HFFc6 (cell line): ENCODE data around the gene MAP1A. TPM values are rescaled to one million over a fixed set of nuclear protein-coding genes. Genes with fewer than 3 reads are reported as not detected.

ENCODE experiments used
- DNase-seq: peaks from one replicate; pipeline ENCODE4 v3.0.0-alpha.2; 2018
- H3K27ac Mint-ChIP-seq: 2 replicates; pipeline ENCODE4 v1.8.0; 2020; ENCODE audit warnings: mild to moderate bottlenecking, mixed read lengths
- H3K27me3 Mint-ChIP-seq: 2 replicates; pipeline ENCODE4 v1.8.0; 2021; ENCODE audit warnings: mild to moderate bottlenecking, moderate library complexity, mixed read lengths; ENCODE audit not compliant: insufficient read depth
- H3K36me3 Mint-ChIP-seq: 2 replicates; pipeline ENCODE4 v1.8.0; 2021; ENCODE audit warnings: low read depth, mixed read lengths
- H3K4me1 Mint-ChIP-seq: 2 replicates; pipeline ENCODE4 v1.8.0; 2020; ENCODE audit warnings: low read depth, mixed read lengths
- H3K4me3 Mint-ChIP-seq: 2 replicates; pipeline ENCODE4 v1.8.0; 2020; ENCODE audit warnings: mild to moderate bottlenecking, moderate library complexity, mixed read lengths
- H3K9me3 Mint-ChIP-seq: 2 replicates; pipeline ENCODE4 v1.8.0; 2020; ENCODE audit warnings: mild to moderate bottlenecking, mixed read lengths
- total RNA-seq, 6 experiments: library from RNA; stranded (reverse); fragmentation: NEBNext Ultra II Directional; extraction: Animal tissue kit (Norgen Biotek cat#: 25700); gene quantifications; 2 replicates in 1 of 6; 3 replicates in 5 of 6; pipeline ENCODE4 v1.2.3, GENCODE V29; 2021
- TF ChIP-seq, protein P1 (sequence below): fragments of 200-600 bp; sonication (generic); IDR thresholded peaks from 2 replicates; pipeline ENCODE4 v1.5.0; 2021; ENCODE audit warnings: antibody characterized with exemption, mild to moderate bottlenecking

The MAP1A gene
- total RNA-seq, 6 experiments from 2014 or later = 136 to 174 (median 169) TPM

DNA sequence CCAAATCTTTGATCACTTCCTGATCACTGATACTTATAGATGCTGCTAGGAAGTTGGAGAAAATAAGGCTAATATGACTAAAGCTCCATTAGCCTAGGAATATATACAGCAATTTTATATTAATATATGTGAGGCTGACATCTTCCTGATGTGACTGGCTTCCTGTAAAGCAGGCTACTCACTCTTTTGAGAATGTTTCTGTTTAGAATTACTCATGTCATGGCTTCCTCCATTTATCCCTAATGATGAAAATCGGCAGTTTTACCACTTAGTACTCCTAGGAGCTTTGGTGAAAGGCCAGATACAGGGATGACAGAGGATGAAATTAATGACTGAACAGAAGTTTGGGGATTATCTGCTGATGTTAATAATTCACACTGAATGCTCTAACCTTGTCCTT lies 3.9 kb upstream of the MAP1A start:
- peak; percentile 18 for DNase-seq
- peaks cover 4% of the 10 kb centered on the region; the same call in 1 of the 2 replicates for H3K36me3 Mint-ChIP-seq
- H3K4me3 Mint-ChIP-seq = peak overlapping the region; percentile 53
- peak overlapping the region; percentile 82 for H3K27ac Mint-ChIP-seq
- H3K4me1 Mint-ChIP-seq = peaks cover 84% of the 10 kb centered on the region
- H3K9me3 Mint-ChIP-seq = no peaks in the 10 kb centered on the region
- TF ChIP-seq, protein P1, sequence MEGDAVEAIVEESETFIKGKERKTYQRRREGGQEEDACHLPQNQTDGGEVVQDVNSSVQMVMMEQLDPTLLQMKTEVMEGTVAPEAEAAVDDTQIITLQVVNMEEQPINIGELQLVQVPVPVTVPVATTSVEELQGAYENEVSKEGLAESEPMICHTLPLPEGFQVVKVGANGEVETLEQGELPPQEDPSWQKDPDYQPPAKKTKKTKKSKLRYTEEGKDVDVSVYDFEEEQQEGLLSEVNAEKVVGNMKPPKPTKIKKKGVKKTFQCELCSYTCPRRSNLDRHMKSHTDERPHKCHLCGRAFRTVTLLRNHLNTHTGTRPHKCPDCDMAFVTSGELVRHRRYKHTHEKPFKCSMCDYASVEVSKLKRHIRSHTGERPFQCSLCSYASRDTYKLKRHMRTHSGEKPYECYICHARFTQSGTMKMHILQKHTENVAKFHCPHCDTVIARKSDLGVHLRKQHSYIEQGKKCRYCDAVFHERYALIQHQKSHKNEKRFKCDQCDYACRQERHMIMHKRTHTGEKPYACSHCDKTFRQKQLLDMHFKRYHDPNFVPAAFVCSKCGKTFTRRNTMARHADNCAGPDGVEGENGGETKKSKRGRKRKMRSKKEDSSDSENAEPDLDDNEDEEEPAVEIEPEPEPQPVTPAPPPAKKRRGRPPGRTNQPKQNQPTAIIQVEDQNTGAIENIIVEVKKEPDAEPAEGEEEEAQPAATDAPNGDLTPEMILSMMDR = no peak
- H3K27me3 Mint-ChIP-seq = peaks cover 2% of the 10 kb centered on the region

DNA sequence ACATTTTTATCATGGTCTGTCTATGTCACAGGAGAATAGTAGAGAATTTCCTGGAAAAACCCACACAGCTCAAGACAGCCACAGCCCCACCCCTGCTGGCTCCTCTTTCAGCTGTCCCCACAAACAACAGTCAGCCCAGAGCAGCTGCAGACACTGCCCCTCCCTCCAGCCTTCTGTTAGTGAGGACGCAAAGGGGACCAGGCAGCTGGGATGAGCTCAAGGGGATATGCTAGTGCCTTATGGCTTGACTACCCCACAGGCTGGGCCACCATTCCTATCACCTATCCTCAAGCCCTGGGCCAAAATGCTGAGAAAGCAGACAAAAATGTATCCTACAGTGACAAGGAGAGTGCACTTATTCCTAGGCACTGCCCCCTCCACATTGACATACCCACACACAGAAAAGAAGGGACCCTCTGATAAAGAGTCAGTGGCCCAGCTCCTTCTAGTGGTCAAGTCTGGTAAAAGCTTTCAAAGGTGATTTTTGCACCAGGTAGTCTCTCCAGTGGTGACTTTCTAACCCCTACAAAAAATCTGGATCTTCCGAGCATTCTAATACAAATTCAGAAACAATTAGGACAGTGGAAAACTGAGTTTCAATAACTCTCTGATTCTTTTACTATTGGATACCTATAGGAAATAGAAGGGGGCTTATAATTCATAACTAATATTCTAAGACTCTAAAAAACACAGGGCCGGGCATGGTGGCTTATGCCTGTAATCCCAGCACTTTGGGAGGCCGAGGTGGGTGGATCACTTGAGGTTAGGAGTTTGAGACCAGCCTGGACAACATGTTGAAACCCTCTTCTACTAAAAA lies 3.0 kb upstream of the MAP1A start:
- Mint-ChIP-seq H3K27ac (peak overlapping the region; percentile 82), H3K9me3 (no peaks in the 10 kb centered on the region), H3K27me3 (peaks cover 2% of the 10 kb centered on the region), H3K4me3 (no peak overlapping the region), H3K36me3 (peaks cover 4% of the 10 kb centered on the region; the same call in 1 of the 2 replicates), H3K4me1 (peaks cover 84% of the 10 kb centered on the region)
- TF ChIP-seq, protein P1 = peak; percentile 79
- no peak for DNase-seq

DNA sequence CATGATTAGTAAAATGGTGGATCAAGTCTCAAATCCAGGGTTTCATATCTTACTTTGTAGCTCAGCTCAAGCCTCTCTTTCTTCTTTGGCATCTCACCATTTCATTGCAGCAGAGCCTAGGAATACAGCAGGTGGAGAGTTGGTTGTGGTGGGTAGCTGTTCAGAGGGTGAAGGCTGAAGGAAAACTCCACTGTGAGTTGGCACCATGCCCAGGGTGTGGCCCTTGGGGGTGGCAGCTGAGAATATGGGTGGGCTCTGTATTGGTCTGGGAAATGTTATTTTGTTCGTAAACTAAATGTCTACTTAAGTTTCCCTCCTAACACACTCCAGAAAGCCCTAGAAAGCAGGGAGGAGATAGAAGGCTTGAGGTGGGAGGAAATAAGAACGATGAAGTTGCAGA lies 1.7 kb upstream of the MAP1A start:
- DNase-seq = no peak
- Mint-ChIP-seq H3K36me3 (peaks cover 8% of the 10 kb centered on the region; the same call in 1 of the 2 replicates), H3K4me3 (peak overlapping the region; percentile 99)

DNA sequence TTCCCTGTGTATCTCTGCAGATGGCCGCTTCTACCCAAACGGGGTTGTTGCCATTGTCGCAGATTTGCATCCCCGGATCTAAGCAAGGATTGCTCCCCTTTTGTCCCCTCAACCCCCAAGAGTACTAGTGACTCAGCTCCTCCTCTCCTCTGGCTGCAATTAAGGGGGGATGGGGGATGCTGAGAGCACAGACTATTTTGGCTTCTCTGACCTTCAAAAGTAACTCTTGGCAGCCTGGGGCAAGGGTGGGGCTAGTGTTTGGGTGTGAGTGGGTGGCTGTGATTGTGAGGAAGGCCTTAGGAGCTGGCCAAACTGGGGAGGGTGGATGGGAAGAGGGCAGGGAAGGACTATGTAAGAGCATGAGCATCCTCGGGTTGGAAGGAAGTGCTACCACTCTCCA lies 1.2 kb upstream of the MAP1A start:
- peak overlapping the region; percentile 90 for H3K27ac Mint-ChIP-seq

More for the DNA sequence above, 1.7 kb upstream of the MAP1A start:
- peaks cover 79% of the 10 kb centered on the region for H3K4me1 Mint-ChIP-seq
- TF ChIP-seq, protein P1 = no peak
- H3K27me3 Mint-ChIP-seq = peaks cover 2% of the 10 kb centered on the region
- peak overlapping the region; percentile 90 for H3K27ac Mint-ChIP-seq
- H3K9me3 Mint-ChIP-seq = no peaks in the 10 kb centered on the region

DNA sequence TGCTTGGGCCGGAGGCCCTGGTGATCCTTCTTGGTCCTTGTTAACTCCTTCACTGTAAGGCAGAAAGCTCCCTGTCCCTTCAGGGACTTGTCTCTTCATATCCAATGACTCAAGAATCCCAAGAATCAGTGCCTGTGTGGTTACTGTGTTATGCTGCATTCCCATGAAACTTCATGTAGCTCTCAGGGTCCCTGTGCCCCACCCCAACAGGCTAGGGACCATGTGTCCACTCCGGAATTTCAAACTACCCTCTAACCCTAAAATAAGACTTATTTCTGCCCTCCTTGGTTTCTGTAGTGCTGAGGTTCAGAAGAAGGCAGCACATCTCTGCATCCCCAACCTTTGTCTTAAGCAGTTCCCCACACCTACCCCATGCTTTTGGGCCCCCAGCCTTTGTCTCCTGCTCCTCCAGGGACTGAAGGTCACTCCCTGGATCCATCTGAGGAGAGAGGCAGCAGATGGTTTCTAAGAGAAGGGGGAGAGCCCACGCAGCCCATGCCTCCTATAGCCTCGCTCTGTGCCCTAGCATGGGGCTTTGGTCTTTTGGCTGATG lies 531 bp upstream of the MAP1A start:
- peak overlapping the region; percentile 90 for H3K27ac Mint-ChIP-seq
- H3K4me1 Mint-ChIP-seq = peaks cover 69% of the 10 kb centered on the region
- peak overlapping the region; percentile 99 for H3K4me3 Mint-ChIP-seq
- H3K36me3 Mint-ChIP-seq = peaks cover 15% of the 10 kb centered on the region; the same call in 1 of the 2 replicates
- peaks cover 2% of the 10 kb centered on the region for H3K27me3 Mint-ChIP-seq
- no peaks in the 10 kb centered on the region for H3K9me3 Mint-ChIP-seq
- TF ChIP-seq, protein P1 = no peak
- peak; percentile 47 for DNase-seq

More for the DNA sequence above, 1.2 kb upstream of the MAP1A start:
- peak overlapping the region; percentile 99 for H3K4me3 Mint-ChIP-seq
- TF ChIP-seq, protein P1 = no peak
- peaks cover 76% of the 10 kb centered on the region for H3K4me1 Mint-ChIP-seq
- no peaks in the 10 kb centered on the region for H3K9me3 Mint-ChIP-seq
- H3K27me3 Mint-ChIP-seq = peaks cover 2% of the 10 kb centered on the region
- H3K36me3 Mint-ChIP-seq = peaks cover 10% of the 10 kb centered on the region; the same call in 1 of the 2 replicates
- peak; percentile 33 for DNase-seq
